Measurements from ENCODE around the gene DNAH14. TPM values are rescaled to one million over a fixed set of nuclear protein-coding genes. Genes with fewer than 3 reads are reported as not detected.
"Not testable (repeated sequence)": the region's sequence is repeated elsewhere in the genome, so short reads cannot be mapped to it uniquely, and the experiment has no call there.

The DNAH14 gene
- total RNA-seq, 1 donor = 14.7 TPM

DNA sequence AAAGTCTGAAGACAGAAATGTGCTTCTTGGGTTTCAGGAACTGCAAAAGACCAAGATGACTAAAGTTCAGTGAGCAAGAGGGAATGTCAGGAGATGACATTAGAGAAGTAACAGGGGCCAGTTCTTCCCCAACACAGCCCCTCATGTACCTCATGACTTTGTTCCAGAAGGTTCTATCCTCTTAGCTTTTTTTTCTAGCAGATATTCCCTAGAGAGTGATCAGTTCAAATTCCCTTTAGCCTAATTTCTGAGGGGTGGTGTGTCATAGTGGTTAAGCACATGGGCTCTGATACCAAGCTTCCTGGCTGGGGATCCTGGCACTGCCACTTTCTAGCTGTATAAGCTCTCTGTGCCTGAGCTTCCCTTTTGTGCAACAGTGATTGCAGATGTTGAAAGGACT, 390.4 kb downstream of the DNAH14 start:
- TF ChIP-seq, protein P1, sequence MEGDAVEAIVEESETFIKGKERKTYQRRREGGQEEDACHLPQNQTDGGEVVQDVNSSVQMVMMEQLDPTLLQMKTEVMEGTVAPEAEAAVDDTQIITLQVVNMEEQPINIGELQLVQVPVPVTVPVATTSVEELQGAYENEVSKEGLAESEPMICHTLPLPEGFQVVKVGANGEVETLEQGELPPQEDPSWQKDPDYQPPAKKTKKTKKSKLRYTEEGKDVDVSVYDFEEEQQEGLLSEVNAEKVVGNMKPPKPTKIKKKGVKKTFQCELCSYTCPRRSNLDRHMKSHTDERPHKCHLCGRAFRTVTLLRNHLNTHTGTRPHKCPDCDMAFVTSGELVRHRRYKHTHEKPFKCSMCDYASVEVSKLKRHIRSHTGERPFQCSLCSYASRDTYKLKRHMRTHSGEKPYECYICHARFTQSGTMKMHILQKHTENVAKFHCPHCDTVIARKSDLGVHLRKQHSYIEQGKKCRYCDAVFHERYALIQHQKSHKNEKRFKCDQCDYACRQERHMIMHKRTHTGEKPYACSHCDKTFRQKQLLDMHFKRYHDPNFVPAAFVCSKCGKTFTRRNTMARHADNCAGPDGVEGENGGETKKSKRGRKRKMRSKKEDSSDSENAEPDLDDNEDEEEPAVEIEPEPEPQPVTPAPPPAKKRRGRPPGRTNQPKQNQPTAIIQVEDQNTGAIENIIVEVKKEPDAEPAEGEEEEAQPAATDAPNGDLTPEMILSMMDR (IDR thresholded peaks at IDR 0.05; ENCODE audit: insufficient read depth, low read depth, low read length) = no peak
- DNase-seq (ENCODE audit: low read depth) = no peak
- H3K4me3 ChIP-seq (ENCODE audit: low read depth, low read length) = no peak overlapping the region

DNA sequence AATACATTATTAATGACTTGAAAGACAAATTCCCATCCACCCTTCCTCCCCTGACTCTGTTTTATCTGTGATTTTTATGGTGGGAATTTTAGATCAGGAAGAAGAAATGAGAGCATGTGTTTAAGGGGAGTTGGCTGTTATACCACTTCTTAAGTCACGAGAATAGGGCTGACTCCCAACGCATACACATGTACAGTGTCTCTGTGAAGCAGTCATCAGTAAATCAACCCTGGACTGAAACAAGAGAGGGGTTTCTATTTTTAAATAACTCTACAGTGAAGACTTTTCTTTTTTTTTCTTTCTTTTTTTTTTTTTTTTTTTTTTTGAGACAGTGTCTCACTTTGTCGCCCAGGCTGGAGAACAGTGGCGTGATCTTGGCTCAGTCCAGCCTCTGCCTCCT, 392.3 kb downstream of the DNAH14 start:
- DNase-seq (ENCODE audit: low read depth) = no peak
- H3K4me3 ChIP-seq (ENCODE audit: low read depth, low read length) = no peak overlapping the region
- TF ChIP-seq, protein P1 (IDR thresholded peaks at IDR 0.05; ENCODE audit: insufficient read depth, low read depth, low read length) = no peak

DNA sequence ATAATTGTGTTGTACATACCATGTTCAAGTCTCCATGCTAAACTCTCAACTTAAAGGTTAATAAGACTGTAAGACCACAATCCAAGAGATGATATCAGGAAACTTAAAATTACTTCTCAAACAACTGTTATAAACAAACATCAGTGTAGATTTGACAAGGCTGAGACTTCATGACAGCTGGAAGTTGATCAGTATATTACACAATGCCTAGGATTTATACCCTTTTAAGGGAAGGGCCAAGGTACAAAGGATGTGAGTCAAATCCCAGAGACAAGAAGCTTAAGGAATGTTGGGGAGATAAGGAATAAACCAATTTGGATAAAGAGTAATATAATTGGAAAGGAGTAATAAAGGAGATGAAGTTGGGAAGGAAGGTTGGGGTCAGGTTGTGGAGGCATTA, 399.6 kb downstream of the DNAH14 start:
- no peak overlapping the region for H3K4me3 ChIP-seq (ENCODE audit: low read depth, low read length)
- no peak for DNase-seq (ENCODE audit: low read depth)
- TF ChIP-seq, protein P1 (IDR thresholded peaks at IDR 0.05; ENCODE audit: insufficient read depth, low read depth, low read length) = no peak

DNA sequence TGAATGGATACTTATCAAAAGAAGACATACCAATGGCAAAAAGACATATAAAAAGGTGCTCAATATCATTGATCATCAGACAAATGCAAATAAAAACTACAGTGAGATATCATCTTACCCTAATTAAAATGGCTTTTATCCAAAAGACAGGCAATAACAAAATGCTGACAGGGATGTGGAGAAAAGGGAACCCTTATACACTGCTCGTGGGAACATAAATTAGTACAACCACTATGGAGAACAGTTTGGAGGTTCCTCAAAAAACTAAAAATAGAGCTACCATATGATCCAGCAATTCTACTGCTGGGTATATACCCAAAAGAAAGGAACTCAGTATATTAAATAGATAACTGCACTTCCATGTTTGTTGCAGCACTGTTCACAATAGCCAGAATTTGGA, 400.5 kb downstream of the DNAH14 start:
- not testable (repeated sequence) for DNase-seq (ENCODE audit: low read depth); H3K4me3 ChIP-seq (ENCODE audit: low read depth, low read length)

DNA sequence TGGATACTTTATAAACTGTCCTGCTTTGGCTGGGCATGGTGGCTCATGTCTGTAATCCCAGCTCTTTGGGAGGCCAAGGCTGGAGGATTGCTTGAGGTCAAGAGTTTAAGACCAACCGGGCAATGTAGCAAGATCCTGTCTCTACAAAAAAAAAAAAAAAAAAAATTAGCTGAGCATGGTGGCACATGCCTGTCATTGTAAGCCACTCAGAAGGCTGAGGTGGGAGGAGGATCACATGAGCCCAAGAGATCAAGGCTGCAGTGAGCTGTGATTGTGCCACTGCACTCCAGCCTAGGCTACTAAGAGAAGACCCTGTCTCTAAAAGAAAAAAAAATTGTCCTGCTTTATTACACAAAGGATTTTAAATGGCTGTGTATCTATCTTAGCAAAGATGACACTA, 403.2 kb downstream of the DNAH14 start:
- TF ChIP-seq, protein P1 (IDR thresholded peaks at IDR 0.05; ENCODE audit: insufficient read depth, low read depth, low read length) = no peak
- no peak for DNase-seq (ENCODE audit: low read depth)
- H3K4me3 ChIP-seq (ENCODE audit: low read depth, low read length) = no peak overlapping the region

DNA sequence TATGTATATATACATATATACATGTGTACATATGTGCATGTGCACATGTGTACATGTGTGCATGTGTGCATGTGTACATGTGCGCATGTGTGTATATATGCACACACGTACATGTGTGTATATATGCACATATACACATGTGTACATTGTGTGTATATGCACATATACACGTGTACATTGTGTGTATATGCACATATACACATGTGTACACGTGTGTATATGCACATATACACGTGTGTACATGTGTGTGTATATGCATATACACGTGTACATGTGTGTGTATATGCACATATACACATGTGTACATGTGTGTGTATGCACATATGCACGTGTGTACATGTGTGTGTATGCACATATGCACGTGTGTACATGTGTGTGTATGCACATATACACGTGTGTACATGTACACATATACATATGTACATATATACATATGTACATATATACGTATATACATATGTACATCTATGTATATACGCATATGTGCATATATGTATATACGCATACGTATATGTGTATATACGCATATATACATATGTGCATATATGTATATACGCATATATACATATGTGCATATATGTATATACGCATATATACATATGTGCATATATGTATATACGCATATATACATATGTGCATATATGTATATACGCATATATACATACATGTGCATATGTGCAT, 405.8 kb downstream of the DNAH14 start:
- H3K4me3 ChIP-seq (ENCODE audit: low read depth, low read length); DNase-seq (ENCODE audit: low read depth): not testable (repeated sequence)

DNA sequence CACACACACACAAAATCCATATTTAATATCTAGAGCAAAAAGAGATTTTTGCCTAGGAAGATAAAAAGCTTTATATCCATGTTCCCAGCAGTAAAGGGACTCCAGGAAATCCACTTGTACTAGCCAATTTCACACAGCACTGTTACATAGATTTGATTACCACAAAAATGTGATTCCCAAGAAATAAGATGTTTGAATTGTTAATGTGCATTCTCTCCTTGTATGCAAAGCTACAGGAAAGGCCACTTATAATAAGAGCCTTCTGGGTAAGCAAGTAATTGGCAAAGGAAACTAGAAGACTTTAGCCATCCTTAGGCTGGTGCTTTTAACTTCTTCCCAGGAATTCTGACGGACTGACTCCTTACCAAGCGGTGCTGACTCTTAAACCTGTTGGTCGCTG, 409.1 kb downstream of the DNAH14 start:
- TF ChIP-seq, protein P1 (IDR thresholded peaks at IDR 0.05; ENCODE audit: insufficient read depth, low read depth, low read length) = no peak
- H3K4me3 ChIP-seq (ENCODE audit: low read depth, low read length) = no peak overlapping the region
- no peak for DNase-seq (ENCODE audit: low read depth)

DNA sequence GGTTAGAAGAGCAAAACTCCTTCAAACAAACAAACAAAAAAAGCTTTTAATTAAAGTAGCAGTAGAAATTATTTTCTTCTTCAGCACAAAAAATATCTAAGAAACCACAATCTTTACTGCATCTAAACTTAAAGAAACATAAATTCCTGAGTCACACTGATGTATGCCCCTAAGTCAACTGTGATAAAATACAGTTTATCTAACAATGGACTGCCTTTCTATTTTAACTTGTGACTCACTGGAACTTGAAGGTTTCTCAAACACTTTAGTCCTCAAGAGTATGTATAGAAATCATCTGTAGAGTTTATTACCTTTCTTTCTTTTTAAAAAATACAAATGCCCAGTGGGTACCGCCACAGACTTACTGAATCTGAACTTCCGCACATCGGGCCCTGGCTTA, 412.2 kb downstream of the DNAH14 start:
- H3K4me3 ChIP-seq (ENCODE audit: low read depth, low read length) = no peak overlapping the region
- TF ChIP-seq, protein P1 (IDR thresholded peaks at IDR 0.05; ENCODE audit: insufficient read depth, low read depth, low read length) = no peak
- DNase-seq (ENCODE audit: low read depth) = no peak
